ENCODE results near the gene PSMB11. TPM values are rescaled to one million over a fixed set of nuclear protein-coding genes. Genes with fewer than 3 reads are reported as not detected.

PSMB11 gene
- polyA plus RNA-seq, 2 donors, result not detected

DNA sequence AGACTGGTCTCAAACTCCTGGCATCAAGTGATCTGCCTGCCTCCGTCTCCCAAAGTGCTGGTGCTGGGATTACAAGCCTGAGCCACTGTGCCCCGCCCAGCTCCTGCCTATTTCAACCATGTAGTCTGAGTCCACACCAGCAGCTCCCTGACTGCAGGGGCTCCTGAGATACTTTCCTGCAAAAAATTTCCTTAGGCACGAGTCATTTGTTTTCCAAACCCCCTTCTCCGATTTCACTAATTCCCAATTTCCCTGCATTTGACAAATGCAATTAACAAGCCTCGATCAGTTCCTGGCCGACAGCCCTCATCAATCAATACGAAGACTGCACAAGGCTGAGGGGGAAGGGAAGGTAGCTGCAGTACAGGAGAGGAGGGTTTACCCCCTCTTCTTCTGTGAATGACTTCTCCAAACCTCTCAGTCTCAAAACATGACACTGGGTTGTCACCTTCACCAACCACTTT lies 17.4 kb upstream of the PSMB11 start:
- WGBS, 2 donors, result 67 to 81% methylated on average over 7 of the region's 7 CpGs
- Histone ChIP-seq H3K4me1 (ENCODE audit: control insufficient read depth in 2 of 2, insufficient read depth in 2 of 2, low read length in 1 of 2) (no peaks in the 10 kb centered on the region), H3K9me3 (ENCODE audit: control insufficient read depth in 2 of 2, insufficient read depth in 1 of 2, low read depth in 1 of 2, low read length in 1 of 2) (no peaks in the 10 kb centered on the region), H3K36me3 (ENCODE audit: control insufficient read depth in 2 of 2, insufficient read depth in 2 of 2, low read length in 1 of 2) (peaks cover 9 to 11% of the 10 kb centered on the region in 2 donors), H3K27ac (ENCODE audit: low read depth in 2 of 2, low read length in 1 of 2) (no peak overlapping the region), H3K27me3 (ENCODE audit: control insufficient read depth in 1 of 2, insufficient read depth in 2 of 2, low read length in 2 of 2) (no peaks in the 10 kb centered on the region), H3K4me3 (ENCODE audit: low read depth in 1 of 2, low read length in 2 of 2) (no peak overlapping the region)

- Histone ChIP-seq H3K36me3 (ENCODE audit: control insufficient read depth in 2 of 2, insufficient read depth in 2 of 2, low read length in 1 of 2) (peaks cover 9 to 11% of the 10 kb centered on the region in 2 donors), H3K27me3 (ENCODE audit: control insufficient read depth in 1 of 2, insufficient read depth in 2 of 2, low read length in 2 of 2) (no peaks in the 10 kb centered on the region), H3K27ac (ENCODE audit: low read depth in 2 of 2, low read length in 1 of 2) (no peak overlapping the region), H3K9me3 (ENCODE audit: control insufficient read depth in 2 of 2, insufficient read depth in 1 of 2, low read depth in 1 of 2, low read length in 1 of 2) (no peaks in the 10 kb centered on the region), H3K4me3 (ENCODE audit: low read depth in 1 of 2, low read length in 2 of 2) (no peak overlapping the region), H3K4me1 (ENCODE audit: control insufficient read depth in 2 of 2, insufficient read depth in 2 of 2, low read length in 1 of 2) (no peaks in the 10 kb centered on the region)
- 69 to 74% methylated on average over 4 of the region's 4 CpGs for WGBS, 2 donors
Observed at GRCh38 chr14:23025151-23025814, 16.7 kb upstream of the PSMB11 start.

GRCh38 chr14:23028799-23029198 lies 13.2 kb upstream of the PSMB11 start:
- H3K9me3 ChIP-seq (ENCODE audit: control insufficient read depth in 2 of 2, insufficient read depth in 1 of 2, low read depth in 1 of 2, low read length in 1 of 2), result no peaks in the 10 kb centered on the region
- H3K4me1 ChIP-seq (ENCODE audit: control insufficient read depth in 2 of 2, insufficient read depth in 2 of 2, low read length in 1 of 2), result peaks cover 0 to 7% of the 10 kb centered on the region in 2 donors
- no peaks in the 10 kb centered on the region for H3K27me3 ChIP-seq (ENCODE audit: control insufficient read depth in 1 of 2, insufficient read depth in 2 of 2, low read length in 2 of 2)
- no peak overlapping the region for H3K4me3 ChIP-seq (ENCODE audit: low read depth in 1 of 2, low read length in 2 of 2)
- no peak overlapping the region for H3K27ac ChIP-seq (ENCODE audit: low read depth in 2 of 2, low read length in 1 of 2)
- WGBS, 2 donors, result 68 to 73% methylated on average over 2 of the region's 2 CpGs
- peaks cover 11 to 22% of the 10 kb centered on the region in 2 donors for H3K36me3 ChIP-seq (ENCODE audit: control insufficient read depth in 2 of 2, insufficient read depth in 2 of 2, low read length in 1 of 2)

- no peak overlapping the region for H3K27ac ChIP-seq (ENCODE audit: low read depth in 2 of 2, low read length in 1 of 2)
- WGBS, 2 donors, result 95 to 97% methylated on average over 4 of the region's 4 CpGs
- H3K36me3 ChIP-seq (ENCODE audit: control insufficient read depth in 2 of 2, insufficient read depth in 2 of 2, low read length in 1 of 2), result peaks cover 2 to 17% of the 10 kb centered on the region in 2 donors
Observed at GRCh38 chr14:23030936-23031335, 11.1 kb upstream of the PSMB11 start.

DNA sequence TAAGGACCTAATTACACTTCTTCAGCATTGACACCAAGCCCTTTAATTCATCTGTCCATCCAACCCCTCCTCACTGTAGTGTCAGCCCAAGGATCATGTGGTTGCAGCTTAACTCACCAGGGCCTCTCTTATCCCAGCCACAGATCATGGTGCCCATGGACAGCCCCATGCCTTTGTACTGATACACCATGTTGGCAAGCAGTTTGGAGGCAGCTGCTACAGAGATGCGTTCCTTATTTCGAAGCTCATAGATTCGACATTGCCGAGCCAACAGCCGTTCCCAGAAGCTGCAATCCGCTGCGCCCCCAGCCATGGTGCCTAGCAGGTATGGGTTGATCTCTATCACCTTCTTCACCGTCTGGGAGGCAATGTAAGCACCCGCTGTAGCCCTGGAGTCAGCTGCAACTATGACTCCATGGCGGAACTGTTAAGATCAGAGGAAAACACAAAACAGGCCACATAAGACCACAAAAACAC lies 8.7 kb upstream of the PSMB11 start:
- WGBS, 2 donors, result 92 to 95% methylated on average over 10 of the region's 10 CpGs
- Histone ChIP-seq H3K9me3 (ENCODE audit: control insufficient read depth in 2 of 2, insufficient read depth in 1 of 2, low read depth in 1 of 2, low read length in 1 of 2) (no peaks in the 10 kb centered on the region), H3K4me1 (ENCODE audit: control insufficient read depth in 2 of 2, insufficient read depth in 2 of 2, low read length in 1 of 2) (peaks cover 0 to 8% of the 10 kb centered on the region in 2 donors), H3K4me3 (ENCODE audit: low read depth in 1 of 2, low read length in 2 of 2) (no peak overlapping the region), H3K27ac (ENCODE audit: low read depth in 2 of 2, low read length in 1 of 2) (no peak overlapping the region), H3K27me3 (ENCODE audit: control insufficient read depth in 1 of 2, insufficient read depth in 2 of 2, low read length in 2 of 2) (no peaks in the 10 kb centered on the region), H3K36me3 (ENCODE audit: control insufficient read depth in 2 of 2, insufficient read depth in 2 of 2, low read length in 1 of 2) (peaks cover 0 to 14% of the 10 kb centered on the region in 2 donors)

More at GRCh38 chr14:23030936-23031335, 11.1 kb upstream of the PSMB11 start:
- Histone ChIP-seq H3K4me3 (ENCODE audit: low read depth in 1 of 2, low read length in 2 of 2) (no peak overlapping the region), H3K27me3 (ENCODE audit: control insufficient read depth in 1 of 2, insufficient read depth in 2 of 2, low read length in 2 of 2) (no peaks in the 10 kb centered on the region), H3K9me3 (ENCODE audit: control insufficient read depth in 2 of 2, insufficient read depth in 1 of 2, low read depth in 1 of 2, low read length in 1 of 2) (no peaks in the 10 kb centered on the region), H3K4me1 (ENCODE audit: control insufficient read depth in 2 of 2, insufficient read depth in 2 of 2, low read length in 1 of 2) (peaks cover 0 to 8% of the 10 kb centered on the region in 2 donors)

DNA sequence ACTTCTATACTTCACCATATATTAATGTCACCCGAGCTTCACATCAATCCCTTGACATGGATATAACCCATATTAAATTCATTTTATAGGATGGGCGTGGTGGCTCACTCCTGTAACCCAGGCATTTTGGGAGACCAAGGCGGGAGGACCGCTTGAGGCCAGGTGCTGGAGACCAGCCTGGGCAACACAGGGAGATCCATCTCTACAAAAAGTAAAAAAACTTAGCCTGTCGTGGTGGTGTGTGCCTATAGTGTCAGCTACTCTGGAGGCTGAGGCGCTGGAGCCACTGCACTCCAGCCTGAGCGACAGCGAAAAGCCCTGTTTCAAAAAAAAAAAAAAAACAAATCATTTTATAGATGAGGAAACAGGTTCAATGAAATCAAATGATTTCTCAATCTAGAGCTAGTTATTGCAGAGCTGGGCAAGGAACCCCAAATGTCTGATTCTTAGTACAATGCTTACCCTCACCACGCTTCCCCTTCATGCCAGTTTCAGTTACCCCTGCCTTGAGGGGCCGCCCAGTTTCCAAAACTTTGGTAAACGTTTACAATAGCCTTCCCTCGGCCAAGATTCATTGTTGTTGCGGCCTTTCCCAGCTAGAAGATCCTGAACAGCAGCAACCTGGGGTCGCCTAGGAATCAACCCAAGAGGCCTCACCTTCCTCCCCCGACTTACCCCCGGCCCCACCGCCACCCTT lies 8.1 kb upstream of the PSMB11 start:
- H3K27ac ChIP-seq (ENCODE audit: low read depth in 2 of 2, low read length in 1 of 2), result peak overlapping the region; percentile 92 to 93
- H3K9me3 ChIP-seq (ENCODE audit: control insufficient read depth in 2 of 2, insufficient read depth in 1 of 2, low read depth in 1 of 2, low read length in 1 of 2), result no peaks in the 10 kb centered on the region
- whole genome bisulfite sequencing, 2 donors, result 38% methylated on average over 17 of the region's 17 CpGs
- H3K4me1 ChIP-seq (ENCODE audit: control insufficient read depth in 2 of 2, insufficient read depth in 2 of 2, low read length in 1 of 2), result peaks cover 0 to 8% of the 10 kb centered on the region in 2 donors
- peak overlapping the region; percentile 91 to 92 for H3K4me3 ChIP-seq (ENCODE audit: low read depth in 1 of 2, low read length in 2 of 2)
- no peaks in the 10 kb centered on the region for H3K27me3 ChIP-seq (ENCODE audit: control insufficient read depth in 1 of 2, insufficient read depth in 2 of 2, low read length in 2 of 2)
- H3K36me3 ChIP-seq (ENCODE audit: control insufficient read depth in 2 of 2, insufficient read depth in 2 of 2, low read length in 1 of 2), result peaks cover 0 to 13% of the 10 kb centered on the region in 2 donors

GRCh38 chr14:23034498-23035302 lies 7.3 kb upstream of the PSMB11 start, which contains the start of gene PSMB5:
TSS of gene PSMB5 (minus strand) at chr14:23034900. CDS start at chr14:23034881, 19 bp downstream.
- Histone ChIP-seq H3K9me3 (ENCODE audit: control insufficient read depth in 2 of 2, insufficient read depth in 1 of 2, low read depth in 1 of 2, low read length in 1 of 2) (no peaks in the 10 kb centered on the region), H3K4me1 (ENCODE audit: control insufficient read depth in 2 of 2, insufficient read depth in 2 of 2, low read length in 1 of 2) (peaks cover 0 to 8% of the 10 kb centered on the region in 2 donors), H3K27me3 (ENCODE audit: control insufficient read depth in 1 of 2, insufficient read depth in 2 of 2, low read length in 2 of 2) (no peaks in the 10 kb centered on the region), H3K27ac (ENCODE audit: low read depth in 2 of 2, low read length in 1 of 2) (peak within 1 kb of the TSS; percentile 92 to 93), H3K36me3 (ENCODE audit: control insufficient read depth in 2 of 2, insufficient read depth in 2 of 2, low read length in 1 of 2) (peaks cover 0 to 13% of the 10 kb centered on the region in 2 donors), H3K4me3 (ENCODE audit: low read depth in 1 of 2, low read length in 2 of 2) (peak within 1 kb of the TSS; percentile 91 to 92)
- WGBS, 2 donors, result 0 to 1% methylated on average over 36 of the region's 36 CpGs

DNA sequence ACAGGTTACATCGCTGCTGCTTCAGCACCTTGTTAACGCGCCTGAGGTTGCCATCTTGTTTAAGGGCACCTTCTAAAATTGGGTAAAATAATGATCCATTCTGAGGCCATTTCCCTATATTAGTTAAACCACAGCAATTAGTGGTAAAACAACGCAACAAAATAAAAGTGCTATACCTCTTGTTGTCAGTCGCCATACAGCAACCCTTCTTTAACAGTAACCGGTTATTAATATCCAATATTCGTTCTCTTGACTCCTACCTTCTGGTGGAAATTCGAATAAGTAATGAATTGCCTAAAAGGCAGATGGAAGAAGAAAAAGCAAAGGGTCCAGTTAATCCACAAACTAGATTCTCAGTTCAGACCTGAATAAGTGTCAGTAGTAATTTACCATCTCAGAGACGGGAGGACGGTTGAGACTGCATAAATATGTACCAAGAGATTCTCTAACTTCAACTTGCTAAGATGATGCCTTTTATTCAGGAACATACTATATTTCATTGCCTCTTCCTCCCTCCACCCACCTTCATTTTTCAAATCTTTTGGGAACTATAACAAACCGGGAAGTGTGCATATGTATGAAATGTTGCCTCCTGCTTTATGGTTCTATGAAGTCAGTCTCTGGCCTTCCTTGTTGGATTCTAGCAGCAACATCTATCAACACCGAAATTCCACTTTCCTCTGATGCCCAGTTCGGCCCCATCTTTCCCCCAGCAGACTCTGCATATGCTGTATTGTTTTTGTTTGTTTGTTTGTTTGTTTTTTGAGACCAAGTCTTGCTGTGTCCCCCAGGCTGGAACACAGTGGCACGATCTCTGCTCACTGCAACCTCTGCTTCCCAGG lies 6.5 kb upstream of the PSMB11 start:
- Histone ChIP-seq H3K36me3 (ENCODE audit: control insufficient read depth in 2 of 2, insufficient read depth in 2 of 2, low read length in 1 of 2) (peaks cover 0 to 11% of the 10 kb centered on the region in 2 donors), H3K9me3 (ENCODE audit: control insufficient read depth in 2 of 2, insufficient read depth in 1 of 2, low read depth in 1 of 2, low read length in 1 of 2) (no peaks in the 10 kb centered on the region), H3K27ac (ENCODE audit: low read depth in 2 of 2, low read length in 1 of 2) (peak overlapping the region; percentile 92 to 93), H3K27me3 (ENCODE audit: control insufficient read depth in 1 of 2, insufficient read depth in 2 of 2, low read length in 2 of 2) (no peaks in the 10 kb centered on the region), H3K4me3 (ENCODE audit: low read depth in 1 of 2, low read length in 2 of 2) (peak overlapping the region in 1 of 2 donors; percentile 92), H3K4me1 (ENCODE audit: control insufficient read depth in 2 of 2, insufficient read depth in 2 of 2, low read length in 1 of 2) (peaks cover 0 to 8% of the 10 kb centered on the region in 2 donors)
- 69 to 71% methylated on average over 14 of the region's 14 CpGs for WGBS, 2 donors

Measured in esophagus (tissue), 2 donors.